GM21526 (cell line): Measurements from ENCODE around the gene IDH3B.
"Not testable (repeated sequence)": the region's sequence is repeated elsewhere in the genome, so short reads cannot be mapped to it uniquely, and the experiment has no call there.

Source experiments
- ATAC-seq: cut with Tn5 transposase; IDR thresholded peaks from one replicate; pipeline ENCODE4 v1.9.1; 2021; ENCODE audit warnings: moderate library complexity; ENCODE audit not compliant: unreplicated experiment, low FRiP score

Gene IDH3B

DNA sequence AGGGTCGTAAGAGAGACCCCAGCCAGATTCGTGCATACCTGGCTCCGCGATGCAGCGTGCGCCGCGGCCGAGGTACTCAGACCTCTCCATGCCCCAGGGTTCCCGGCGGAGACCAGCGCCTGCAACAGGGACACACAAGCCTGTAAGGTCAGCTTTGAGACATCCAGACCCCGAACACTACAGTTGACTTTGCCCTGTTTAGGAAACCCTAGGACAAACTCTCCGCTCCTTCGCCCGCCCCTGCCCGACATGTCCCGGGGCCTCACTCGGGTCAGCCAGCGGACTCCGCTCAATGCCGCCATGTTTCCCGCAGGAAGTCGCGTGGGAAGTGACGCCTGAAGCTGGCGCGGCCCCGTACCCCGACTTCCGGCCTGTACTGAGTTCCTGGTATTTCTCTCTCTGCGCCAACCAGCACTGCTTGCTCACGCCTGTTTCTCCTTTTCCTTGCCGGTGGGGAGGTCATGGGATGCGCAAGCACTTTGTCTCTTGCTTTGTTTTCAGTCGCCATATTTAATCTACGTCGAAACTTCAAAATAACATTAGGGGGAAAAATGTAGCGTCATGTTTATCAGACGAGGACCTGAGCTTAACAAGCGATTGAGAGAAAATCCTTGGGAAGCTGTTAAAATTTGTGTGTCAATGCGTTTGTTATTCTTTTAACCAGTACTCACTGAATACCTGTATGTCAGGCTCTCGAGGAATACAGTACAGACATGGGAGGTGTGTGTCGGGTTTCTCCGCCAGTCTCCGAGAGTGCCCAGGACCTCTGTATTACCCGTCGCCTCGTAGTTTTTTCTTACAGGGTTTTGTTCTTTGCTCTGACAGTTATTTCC is at the start of gene IDH3B:
IDH3B (minus strand) TSS at position 330 of the 833 bp plus-strand sequence; CDS start at position 302, 28 bp downstream.
- ATAC-seq = peak; percentile 65

DNA sequence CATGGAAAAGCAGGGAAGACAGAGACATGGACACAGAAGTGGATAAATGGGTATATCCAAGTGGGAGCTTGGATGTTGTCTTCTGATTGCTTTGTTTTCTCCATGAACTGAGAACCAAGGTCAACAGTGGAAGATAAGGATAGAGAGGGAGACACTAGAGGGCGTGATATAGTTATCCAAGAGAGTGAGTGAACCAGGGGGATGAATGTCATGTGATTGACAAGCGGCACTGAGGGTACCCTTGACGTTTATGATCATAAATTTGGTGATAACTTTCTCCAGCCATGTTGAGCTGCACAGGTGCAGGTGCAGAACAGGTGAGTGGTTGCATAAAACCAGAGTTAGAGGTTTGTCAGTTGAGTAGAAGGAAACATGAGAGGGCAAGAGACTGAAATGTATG is 49.3 kb upstream of the IDH3B start:
- no peak for ATAC-seq

DNA sequence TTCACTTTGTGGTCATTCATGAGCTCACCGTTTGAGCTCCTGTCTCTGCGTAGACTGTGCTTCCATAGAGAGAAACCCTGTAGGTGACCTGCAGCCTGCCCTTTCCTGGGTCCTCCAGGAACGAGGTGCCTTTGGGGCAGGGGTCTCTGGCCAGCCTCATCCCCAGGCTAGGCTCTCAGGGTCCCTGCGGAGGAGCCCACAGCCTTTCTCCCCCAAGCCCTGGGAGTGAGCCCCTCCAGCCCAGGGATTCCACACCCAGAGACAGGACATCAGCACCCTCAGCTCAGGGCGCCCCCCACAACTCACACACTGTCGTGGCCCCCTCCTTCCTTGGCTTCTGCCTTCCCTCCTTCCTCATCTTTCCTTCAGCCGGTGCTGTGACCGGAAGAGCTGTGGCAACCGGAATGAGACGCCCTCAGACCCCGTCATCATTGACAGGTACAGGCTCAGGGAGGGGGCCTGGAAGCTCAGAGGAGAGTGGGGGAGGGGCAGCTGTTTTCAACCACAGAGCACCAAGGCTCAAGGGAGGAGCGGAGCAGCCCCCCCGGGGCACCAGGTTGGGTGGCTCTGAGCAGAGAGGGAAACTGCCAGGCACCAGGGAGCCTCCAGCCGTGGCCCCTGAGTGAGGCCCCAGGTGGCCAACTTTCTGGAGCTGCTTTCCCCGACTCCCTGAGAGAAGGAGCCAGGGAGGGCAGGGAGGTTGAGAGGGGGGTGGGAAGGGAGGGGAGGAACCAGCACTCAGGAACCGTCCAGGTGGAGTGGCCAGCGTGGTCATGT is 45.4 kb upstream of the IDH3B start:
- no peak for ATAC-seq

DNA sequence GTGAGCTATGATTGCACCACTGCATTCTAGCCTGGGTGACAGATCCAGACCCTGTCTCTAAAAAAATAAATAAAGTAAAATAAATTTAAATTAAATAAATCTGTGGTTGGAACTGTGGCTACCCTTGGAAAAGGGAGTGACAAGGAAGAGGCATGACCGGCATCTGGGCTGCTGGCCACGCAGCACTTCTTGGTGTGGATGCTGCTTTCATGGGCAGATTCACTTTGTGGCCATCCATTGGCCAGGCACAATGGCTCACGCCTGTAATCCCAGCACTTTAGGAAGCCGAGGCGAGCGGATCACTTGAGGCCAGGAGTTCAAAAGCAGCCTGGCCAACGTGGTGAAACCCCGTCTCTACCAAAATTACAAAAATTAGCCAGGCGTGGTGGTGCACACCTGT is 44.6 kb upstream of the IDH3B start:
- ATAC-seq = no peak

DNA sequence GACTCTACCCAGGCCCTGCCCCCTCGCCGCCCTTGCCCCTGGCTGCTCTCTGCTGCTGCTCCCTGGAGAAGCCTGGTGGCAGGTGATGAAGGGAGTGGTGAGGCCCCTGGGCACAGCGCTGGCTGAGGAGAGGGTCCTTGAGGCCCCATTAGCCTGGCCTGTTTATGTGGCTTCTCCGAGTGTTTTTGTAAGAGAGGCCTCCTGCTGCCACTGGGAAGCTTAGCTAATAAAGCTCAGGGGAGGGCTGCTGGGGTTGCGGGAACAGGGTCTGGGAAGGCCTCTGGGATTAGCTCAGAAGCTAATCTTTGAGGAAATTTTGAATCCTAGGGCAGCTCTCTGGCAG is 44.0 kb upstream of the IDH3B start:
- no peak for ATAC-seq

DNA sequence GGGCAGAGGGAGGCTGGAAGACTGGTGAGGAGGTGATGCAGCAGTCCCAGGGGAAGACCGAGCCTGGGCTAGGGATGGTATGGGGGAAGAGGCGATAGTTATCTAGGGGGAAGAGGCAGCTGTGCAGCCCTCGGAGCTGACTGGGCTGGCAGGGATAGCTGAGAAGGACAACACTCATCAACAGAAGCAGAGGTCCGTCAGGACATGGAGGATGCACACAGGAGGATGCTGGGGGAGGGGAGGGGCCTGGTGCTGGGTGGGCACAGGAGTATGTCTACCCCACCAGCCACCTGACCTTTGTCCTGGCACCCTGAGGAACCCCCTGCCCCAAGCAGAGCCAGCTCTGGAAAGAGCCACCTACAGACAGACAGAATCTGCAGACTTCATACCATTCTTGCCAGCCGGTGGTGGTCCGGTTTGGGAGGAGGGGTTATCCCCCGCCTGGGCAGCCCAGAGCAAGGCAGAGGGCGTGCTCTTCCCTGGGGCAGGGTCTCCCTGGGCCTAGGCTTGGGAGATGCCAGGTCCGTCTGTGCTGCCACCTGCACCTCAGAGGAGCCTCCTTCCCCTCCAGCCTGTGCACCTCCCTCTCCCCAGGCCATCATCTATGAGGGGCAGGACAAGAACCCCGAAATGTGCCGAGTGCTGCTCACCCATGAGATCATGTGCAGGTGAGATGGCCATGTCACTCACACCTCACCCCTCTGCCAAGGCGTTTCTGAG is 43.5 kb upstream of the IDH3B start:
- ATAC-seq = no peak

DNA sequence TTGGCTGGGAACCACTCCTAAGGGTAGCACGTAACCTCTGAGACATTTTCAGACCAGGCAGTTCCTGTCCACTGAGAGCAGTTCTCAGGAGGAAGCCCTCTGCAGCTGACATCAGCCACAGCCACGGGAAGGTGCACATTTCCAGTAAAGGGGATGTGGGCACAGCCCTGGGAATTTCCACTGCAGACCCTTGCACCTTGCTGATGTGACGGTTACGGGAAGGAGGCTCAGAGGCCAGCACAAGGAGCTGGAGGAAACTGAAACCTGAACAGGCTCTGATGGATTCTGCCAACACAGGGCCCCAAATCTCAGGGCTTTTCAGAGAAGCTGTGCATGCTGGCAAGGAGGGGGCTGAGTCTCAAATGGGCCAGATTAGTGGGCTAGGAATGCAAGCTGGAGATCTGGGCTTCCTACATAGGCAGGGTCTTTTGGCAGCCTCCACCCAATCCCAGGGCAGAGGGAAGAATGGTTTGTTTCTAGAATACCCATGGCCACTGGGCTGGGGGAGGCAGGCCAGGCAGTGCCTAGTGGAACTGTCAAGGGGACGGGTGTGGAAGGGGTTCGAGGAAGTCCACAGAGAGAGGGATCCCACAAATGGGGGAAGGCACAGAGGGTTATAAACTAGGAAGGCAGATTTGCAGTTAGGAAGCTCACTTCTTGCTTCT is 42.8 kb upstream of the IDH3B start:
- ATAC-seq = no peak

DNA sequence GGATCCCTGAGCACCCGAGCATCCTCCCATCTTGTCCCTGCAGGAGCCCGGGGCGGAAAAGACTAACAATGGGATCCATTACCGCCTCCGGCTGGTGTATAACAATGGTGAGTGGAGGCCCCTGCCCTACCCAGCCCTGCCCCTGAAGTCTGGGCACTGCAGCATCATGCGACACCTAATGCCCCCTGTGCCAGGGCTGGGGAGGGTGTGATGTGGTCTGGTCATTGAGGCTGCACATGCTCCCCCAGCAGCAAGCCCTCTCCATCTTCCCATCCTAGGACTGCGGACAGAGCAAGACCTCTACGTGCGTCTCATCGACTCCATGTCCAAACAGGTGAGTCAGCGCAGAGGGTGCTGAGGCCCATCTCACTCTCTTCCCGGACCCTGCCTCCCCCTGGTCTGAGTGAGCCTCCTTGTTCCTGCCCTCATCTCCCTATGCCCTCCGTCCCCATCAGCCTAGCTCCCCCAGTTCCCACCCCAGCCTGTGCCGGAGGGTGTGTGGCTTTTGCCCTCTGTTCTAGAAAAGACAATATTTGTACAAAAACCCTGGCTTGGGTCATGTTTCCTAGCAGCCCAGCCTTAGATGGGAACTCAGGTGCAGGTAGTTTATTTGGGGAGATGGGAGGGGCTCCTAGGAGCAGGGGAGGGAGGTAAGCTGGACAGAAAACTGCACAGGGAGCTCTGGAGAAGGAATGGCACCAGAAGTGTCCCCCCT is 42.1 kb upstream of the IDH3B start:
- no peak for ATAC-seq

DNA sequence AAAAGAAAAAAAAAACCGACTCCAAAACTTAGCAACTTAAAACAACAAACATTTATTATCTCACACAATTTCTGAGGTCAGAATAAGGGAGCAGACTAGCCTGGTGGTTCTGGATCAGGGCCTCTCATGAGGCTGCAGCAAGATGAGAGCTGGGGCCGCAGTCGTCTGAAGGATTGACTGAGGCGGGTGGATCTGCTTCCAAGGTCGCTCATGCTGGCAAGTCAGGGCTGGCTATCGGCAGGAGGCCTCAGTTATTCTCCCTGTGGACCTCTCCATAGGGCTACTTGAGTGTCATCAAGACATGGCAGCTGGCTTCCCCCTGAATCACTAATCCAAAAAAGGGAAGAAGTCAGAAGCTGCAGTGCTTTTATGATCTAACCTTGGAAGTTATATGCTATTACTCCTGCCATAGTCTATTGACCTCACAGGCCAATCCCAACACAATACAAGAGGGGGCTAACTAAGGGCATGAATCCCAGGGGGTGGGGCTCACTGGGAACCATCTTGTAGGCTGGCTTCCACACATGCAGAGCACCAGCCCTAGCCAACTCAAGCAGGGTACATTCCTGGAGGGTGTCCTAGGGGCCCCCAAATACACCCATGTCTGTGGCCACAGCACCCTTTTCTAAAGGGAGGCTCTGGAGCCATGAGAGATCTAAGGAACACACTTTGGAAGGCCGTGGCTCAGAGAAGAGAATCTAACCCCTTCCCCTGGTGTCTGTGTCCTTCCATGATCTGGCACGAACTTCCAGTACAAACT is 39.9 kb upstream of the IDH3B start:
- ATAC-seq = no peak

DNA sequence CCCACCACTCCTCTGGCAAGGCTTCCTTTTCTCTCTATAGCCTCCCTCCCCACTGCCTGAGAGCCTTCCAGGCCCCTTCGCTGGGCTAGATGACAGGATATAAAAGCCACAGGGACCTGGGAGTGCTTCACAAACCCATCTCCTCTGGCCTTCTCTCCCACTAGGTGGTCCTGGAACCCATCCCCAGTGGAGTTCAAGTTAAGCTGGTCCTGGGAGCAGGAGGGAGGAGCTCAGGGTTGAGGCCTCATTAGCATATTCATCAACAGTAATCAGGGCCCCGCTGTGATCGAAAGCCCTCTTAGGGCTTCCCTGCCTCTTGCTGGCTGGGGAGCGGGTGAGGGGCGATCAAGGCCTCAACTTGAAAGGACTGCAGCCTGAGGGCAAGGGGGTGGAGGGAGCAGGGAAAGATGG is 37.7 kb upstream of the IDH3B start:
- ATAC-seq = no peak

DNA sequence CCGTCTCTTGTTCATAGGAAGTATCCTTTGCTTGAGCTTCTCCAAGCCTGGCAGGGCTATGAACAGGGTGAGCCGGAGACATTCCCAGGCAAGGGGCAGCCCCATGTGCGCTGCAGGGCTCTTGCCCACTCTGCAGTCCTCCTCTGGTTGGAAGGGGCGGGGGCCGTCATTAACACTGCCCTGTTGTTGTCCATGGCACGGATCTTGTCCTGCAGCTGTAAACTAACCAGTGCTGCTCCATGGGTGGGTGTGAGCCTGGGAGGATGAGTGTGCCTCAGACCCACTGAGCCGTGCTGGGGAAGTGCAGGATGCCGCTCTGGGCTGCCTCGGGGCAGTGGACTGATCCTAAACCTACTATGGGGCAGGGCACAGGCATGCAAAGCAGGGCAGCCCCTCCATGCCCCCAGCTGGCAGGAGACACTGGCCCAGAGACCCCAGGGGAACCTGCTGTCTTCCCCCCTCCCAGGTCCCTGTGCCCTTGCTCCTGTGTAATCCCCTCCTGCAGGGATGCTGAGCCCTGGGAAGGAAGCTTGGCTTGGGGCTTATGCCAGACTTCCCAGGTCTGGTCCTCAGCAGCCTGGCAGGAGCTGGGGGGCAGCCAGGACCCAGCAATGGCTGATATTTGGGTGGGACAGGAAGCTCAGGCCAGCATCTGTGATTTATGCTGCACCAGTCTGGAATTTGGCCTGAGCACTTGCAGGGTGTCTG is 37.1 kb upstream of the IDH3B start:
- no peak for ATAC-seq

DNA sequence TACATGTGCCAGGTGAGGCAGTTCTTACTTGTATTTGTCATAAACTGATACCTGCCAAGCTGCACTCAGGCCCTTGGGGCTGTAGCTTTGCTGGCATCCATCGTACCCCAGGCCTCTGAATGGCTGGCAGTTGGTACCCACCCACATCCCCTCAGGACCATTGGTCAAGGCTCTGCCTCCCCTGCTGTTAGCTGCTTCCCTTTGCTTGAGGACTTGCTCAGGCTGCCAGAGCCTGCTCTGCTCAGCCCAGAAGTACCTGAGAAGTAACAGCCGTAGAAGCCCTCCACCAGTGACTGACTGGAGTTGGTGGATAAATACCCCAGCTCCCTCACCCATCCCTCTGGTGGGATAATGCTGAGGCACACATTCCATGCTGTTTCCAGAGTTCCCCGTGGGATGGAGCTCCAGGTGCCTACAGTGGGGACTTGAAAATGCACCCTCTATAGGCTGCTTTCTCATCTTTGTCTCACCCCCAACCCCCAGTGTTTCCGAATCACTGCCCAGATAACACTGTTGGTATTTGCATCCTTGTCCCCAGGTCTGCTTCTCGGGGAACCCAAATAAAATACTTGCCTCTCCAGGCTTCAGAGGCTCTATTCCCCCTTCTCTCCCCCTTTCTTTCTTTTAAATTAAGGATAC is 35.9 kb upstream of the IDH3B start:
- ATAC-seq = no peak

DNA sequence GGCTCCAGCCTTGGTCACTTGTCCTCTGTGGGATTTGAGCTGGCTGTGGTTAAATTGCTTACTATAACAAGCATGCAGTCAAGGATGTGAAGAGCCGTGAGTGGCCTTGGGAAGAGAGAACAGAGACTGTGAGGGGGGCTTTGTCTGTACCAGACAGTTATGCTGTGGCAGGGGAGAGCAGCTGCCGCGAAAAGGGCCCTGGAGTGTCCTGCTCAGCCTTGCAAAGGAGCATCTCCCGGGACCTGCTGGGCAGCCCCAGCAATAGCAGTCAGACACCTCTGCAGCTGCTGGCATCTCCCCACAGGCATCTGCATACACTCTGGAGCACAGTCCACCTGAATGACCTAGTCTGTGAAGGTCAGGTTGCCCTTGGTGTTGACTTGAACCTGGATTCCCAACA is 34.9 kb upstream of the IDH3B start:
- no peak for ATAC-seq

DNA sequence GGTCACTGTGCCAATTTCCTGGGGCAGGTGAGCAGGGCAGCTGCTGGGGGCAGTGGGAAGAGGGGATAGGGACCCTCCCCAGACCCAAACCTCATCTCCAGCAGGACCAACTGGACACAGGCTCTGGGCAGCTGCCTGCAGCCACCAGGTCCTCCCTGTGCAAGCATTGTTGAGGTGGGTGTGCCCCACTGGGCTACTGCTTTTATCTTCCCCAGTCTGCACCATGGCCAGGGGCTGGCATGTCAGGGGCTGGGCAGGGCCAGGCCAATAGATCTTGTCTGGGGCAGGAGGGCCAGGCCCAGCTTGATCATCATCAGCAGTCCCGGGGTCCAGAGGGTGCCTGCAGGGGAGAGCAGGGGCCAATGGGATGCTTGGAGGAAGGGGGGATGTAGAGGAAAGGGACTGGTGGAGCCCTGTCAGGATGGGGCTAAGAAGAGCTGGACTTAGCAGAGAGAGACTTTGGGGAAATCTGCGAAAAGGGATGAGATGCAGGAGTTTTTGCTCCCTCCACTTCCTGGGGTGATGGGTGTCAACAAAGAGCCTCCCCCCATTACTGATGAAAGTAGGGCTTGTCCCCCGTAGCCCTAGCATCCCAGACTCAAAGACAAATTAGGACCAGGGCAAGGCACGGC is 34.3 kb upstream of the IDH3B start:
- no peak for ATAC-seq

DNA sequence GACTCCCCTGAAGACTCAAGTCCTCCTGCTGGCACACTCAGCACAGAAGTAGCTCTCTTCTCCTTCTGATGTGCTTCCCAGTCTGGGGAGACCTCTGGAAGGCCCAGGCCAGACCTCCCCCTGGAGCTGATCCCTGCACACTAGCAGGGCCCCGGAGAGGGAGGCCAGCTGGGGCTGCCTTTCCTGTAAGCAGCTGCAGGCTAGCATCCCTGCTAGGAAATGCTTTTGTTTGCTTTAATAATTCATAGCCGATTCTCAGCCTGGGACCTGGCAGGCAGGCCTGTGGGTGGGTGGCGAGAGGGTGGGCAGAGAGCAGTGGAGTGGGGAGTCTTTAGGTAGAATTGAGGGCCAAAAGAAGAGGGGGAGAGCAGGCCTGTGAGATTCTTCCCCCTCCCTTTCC is 33.8 kb upstream of the IDH3B start:
- ATAC-seq = no peak

DNA sequence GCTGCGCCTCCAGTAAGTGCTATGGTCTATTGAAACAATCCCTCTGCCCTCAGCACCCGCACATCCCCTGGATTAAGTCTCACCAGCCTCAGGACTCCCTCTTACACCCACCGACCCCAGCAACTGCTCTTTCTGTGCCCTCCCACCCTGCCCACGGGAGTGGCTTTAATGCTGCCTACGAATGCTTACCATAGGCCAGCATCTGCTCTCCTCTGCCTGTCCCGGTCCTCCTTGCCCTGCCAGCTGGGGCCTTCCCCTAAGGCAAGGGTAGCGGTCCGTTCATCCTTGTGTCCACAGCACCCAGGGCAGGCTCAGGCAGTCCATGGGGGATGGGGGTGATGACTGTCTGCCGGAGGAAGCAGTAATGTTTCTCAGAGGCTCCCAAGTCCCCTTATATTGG is 32.6 kb upstream of the IDH3B start:
- ATAC-seq = no peak

DNA sequence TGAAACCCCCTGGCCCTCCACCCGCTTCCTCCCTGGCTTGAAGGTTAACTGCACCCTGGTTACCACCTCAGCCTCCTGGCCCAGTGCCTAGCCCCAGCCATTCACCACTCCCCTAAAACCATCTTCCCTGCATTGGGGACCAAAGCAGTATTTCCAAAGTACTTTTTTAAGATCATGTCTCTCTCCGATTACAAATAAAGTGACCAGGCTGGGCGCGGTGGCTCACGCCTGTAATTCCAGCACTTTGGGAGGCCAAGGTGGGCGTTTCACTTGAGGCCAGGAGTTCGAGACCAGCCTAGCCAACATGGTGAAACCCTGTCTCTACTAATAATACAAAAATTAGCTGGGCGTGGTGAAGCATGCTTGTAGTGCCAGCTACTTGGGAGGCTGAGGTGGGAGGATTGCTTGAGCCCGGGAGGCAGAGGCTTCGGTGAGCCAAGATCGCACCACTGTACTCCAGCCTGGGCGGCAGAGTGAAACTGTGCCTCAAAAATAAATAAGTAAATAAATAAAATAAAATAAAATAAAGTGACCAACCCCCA is 32.0 kb upstream of the IDH3B start:
- not testable (repeated sequence) for ATAC-seq
